HG02571 (cell line): ENCODE measurements around the gene BTNL2.

ENCODE experiments used
- ATAC-seq: cut with Tn5 transposase; IDR thresholded peaks from one replicate; pipeline ENCODE4 v1.9.1; 2021; ENCODE audit warnings: mild to moderate bottlenecking, moderate library complexity; ENCODE audit not compliant: unreplicated experiment

The BTNL2 gene

GRCh38 chr6:32415521-32416019 is 8.6 kb upstream of the BTNL2 start:
- ATAC-seq: no peak

GRCh38 chr6:32413427-32414047 is 6.6 kb upstream of the BTNL2 start:
- ATAC-seq: no peak

GRCh38 chr6:32411566-32412327 is 4.8 kb upstream of the BTNL2 start:
- no peak for ATAC-seq

- ATAC-seq: no peak
These were observed 3.9 kb upstream of the BTNL2 start for GRCh38 chr6:32410906-32411305.

GRCh38 chr6:32406197-32406596 is 784 bp downstream of the BTNL2 start:
- no peak for ATAC-seq

- no peak for ATAC-seq
These were observed 1.3 kb downstream of the BTNL2 start for GRCh38 chr6:32405656-32406055.

- ATAC-seq: no peak
These were observed 4.2 kb downstream of the BTNL2 start for GRCh38 chr6:32402812-32403211.

GRCh38 chr6:32401284-32401963 is 5.6 kb downstream of the BTNL2 start:
- no peak for ATAC-seq

GRCh38 chr6:32397252-32397920 is 9.6 kb downstream of the BTNL2 start:
- ATAC-seq: peak; percentile 90

GRCh38 chr6:32396028-32396427 is 11.0 kb downstream of the BTNL2 start:
- ATAC-seq: no peak

- ATAC-seq: no peak
These were observed 13.1 kb downstream of the BTNL2 start for GRCh38 chr6:32393665-32394420.

GRCh38 chr6:32391505-32391904 is 15.5 kb downstream of the BTNL2 start:
- no peak for ATAC-seq

- ATAC-seq: no peak
These were observed 19.2 kb downstream of the BTNL2 start for GRCh38 chr6:32387589-32388340.

GRCh38 chr6:32386040-32386439 is 20.9 kb downstream of the BTNL2 start:
- ATAC-seq: no peak

GRCh38 chr6:32382757-32383420 is 24.1 kb downstream of the BTNL2 start:
- no peak for ATAC-seq

GRCh38 chr6:32379545-32379944 is 27.4 kb downstream of the BTNL2 start:
- ATAC-seq: no peak

- no peak for ATAC-seq
These were observed 31.0 kb downstream of the BTNL2 start for GRCh38 chr6:32375739-32376529.

- no peak for ATAC-seq
These were observed 35.2 kb downstream of the BTNL2 start, which contains the start of gene TSBP1 for GRCh38 chr6:32371803-32372202. Gene TSBP1 (minus strand): TSS chr6:32371903. CDS start chr6:32371706, 197 bp downstream.
